ENCODE data around the gene MMP23B. TPM values are rescaled to one million over a fixed set of nuclear protein-coding genes. Genes with fewer than 3 reads are reported as not detected.
"Not testable (repeated sequence)": the region's sequence is repeated elsewhere in the genome, so short reads cannot be mapped to it uniquely, and the experiment has no call there.

The MMP23B gene
- total RNA-seq, 1 experiment from 2014 or later = 0.67 TPM

- DNase-seq (ENCODE audit: low spot score) = no peak
- ChIA-PET CTCF (no interaction called here), POLR2A (ENCODE audit: low non-redundant PET) (interaction anchor here (0.5 kb wide), 1 partner anchor 166 kb away, joined by 6 read pairs; no protein-coding TSS in a partner anchor)
- no peaks in the 10 kb centered on the region for H3K27me3 ChIP-seq (replicated peaks; ENCODE audit: insufficient read depth, low read depth, low read length, poor library complexity)
- no peaks in the 10 kb centered on the region for H3K9me3 ChIP-seq (ENCODE audit: low read depth, low read length, poor library complexity, severe bottlenecking)
- peaks cover 21% of the 10 kb centered on the region for H3K36me3 ChIP-seq (ENCODE audit: insufficient read depth, low read length, poor library complexity, severe bottlenecking)
- TF ChIP-seq, protein P1, sequence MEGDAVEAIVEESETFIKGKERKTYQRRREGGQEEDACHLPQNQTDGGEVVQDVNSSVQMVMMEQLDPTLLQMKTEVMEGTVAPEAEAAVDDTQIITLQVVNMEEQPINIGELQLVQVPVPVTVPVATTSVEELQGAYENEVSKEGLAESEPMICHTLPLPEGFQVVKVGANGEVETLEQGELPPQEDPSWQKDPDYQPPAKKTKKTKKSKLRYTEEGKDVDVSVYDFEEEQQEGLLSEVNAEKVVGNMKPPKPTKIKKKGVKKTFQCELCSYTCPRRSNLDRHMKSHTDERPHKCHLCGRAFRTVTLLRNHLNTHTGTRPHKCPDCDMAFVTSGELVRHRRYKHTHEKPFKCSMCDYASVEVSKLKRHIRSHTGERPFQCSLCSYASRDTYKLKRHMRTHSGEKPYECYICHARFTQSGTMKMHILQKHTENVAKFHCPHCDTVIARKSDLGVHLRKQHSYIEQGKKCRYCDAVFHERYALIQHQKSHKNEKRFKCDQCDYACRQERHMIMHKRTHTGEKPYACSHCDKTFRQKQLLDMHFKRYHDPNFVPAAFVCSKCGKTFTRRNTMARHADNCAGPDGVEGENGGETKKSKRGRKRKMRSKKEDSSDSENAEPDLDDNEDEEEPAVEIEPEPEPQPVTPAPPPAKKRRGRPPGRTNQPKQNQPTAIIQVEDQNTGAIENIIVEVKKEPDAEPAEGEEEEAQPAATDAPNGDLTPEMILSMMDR (conservative IDR thresholded peaks at IDR 0.05; ENCODE audit: low read depth, low read length) = no peak
- TF ChIP-seq EZH2 (IDR thresholded peaks at IDR 0.05; ENCODE audit: borderline replicate concordance, low read depth, low read length, poor library complexity, severe bottlenecking) = no peak
- intact Hi-C loops (cut with micrococcal nuclease; ENCODE audit: unreplicated experiment) = no loop called here
- H3K27ac ChIP-seq (ENCODE audit: low read depth, low read length, poor library complexity, severe bottlenecking) = no peak overlapping the region
- no peaks in the 10 kb centered on the region for H3K4me1 ChIP-seq (ENCODE audit: insufficient read depth, low read length, poor library complexity, severe bottlenecking)
- BruUV-seq (replicated peaks) = no TSS peak
- H3K4me3 ChIP-seq (ENCODE audit: low read depth, low read length, poor library complexity, severe bottlenecking) = no peak overlapping the region
Measured at GRCh38 chr1:1671365-1672119, 39.6 kb downstream of the MMP23B start.

DNA sequence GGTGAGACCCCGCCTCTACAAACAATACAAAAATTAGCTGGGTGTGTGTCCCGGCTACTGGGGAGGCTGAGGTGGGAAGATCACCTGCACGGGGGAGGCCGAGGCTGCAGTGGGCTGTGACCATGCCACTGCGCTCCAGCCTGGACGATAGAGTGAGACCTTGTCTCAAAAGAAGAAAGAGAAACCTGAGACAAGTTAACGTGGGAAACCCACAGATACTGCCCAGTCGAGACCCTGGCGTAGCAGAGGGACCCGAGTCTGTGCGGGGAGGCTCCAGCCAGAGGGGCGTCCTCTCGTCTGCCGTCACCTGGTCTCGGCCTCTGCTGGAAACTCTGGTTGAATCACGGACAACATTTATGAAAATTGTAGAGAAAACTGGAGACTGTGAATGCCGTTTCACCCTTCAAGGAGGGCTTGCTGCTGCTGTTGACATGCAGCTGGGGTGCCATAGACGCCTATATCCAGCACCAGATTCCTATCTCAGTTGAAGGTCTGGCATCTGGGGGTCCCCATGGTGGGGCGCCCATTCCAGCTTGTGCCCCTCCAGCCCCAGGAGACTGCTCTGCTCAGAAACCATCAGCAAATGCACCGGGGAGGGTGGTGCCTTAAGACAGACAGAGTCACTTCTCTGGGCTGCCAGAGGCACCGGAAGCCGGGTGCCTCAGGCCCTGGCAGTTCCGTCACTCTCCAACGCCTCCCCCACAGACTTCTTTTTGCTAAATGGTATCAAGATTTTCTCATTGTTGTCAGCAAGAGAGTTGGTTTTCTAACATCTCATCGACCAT lies 40.4 kb downstream of the MMP23B start:
- CTCF ChIA-PET = no interaction called here
- H3K4me1 ChIP-seq (ENCODE audit: insufficient read depth, low read length, poor library complexity, severe bottlenecking) = no peaks in the 10 kb centered on the region
- no peaks in the 10 kb centered on the region for H3K27me3 ChIP-seq (replicated peaks; ENCODE audit: insufficient read depth, low read depth, low read length, poor library complexity)
- TF ChIP-seq, protein P1 (conservative IDR thresholded peaks at IDR 0.05; ENCODE audit: low read depth, low read length) = no peak
- no peak for TF ChIP-seq EZH2 (IDR thresholded peaks at IDR 0.05; ENCODE audit: borderline replicate concordance, low read depth, low read length, poor library complexity, severe bottlenecking)
- H3K27ac ChIP-seq (ENCODE audit: low read depth, low read length, poor library complexity, severe bottlenecking) = no peak overlapping the region
- no peak for DNase-seq (ENCODE audit: low spot score)
- H3K36me3 ChIP-seq (ENCODE audit: insufficient read depth, low read length, poor library complexity, severe bottlenecking) = peaks cover 20% of the 10 kb centered on the region
- no peak overlapping the region for H3K4me3 ChIP-seq (ENCODE audit: low read depth, low read length, poor library complexity, severe bottlenecking)
- no TSS peak for BruUV-seq (replicated peaks)
- POLR2A ChIA-PET (ENCODE audit: low non-redundant PET) = interaction anchor here (0.5 kb wide), 1 partner anchor 165 kb away, joined by 6 read pairs; no protein-coding TSS in a partner anchor
- H3K9me3 ChIP-seq (ENCODE audit: low read depth, low read length, poor library complexity, severe bottlenecking) = no peaks in the 10 kb centered on the region
- intact Hi-C loops (cut with micrococcal nuclease; ENCODE audit: unreplicated experiment) = no loop called here

- intact Hi-C loops (cut with micrococcal nuclease; ENCODE audit: unreplicated experiment); BruUV-seq (replicated peaks); H3K4me3 ChIP-seq (ENCODE audit: low read depth, low read length, poor library complexity, severe bottlenecking); H3K9me3 ChIP-seq (ENCODE audit: low read depth, low read length, poor library complexity, severe bottlenecking); H3K27ac ChIP-seq (ENCODE audit: low read depth, low read length, poor library complexity, severe bottlenecking); CTCF ChIA-PET; DNase-seq (ENCODE audit: low spot score); H3K27me3 ChIP-seq (replicated peaks; ENCODE audit: insufficient read depth, low read depth, low read length, poor library complexity); POLR2A ChIA-PET (ENCODE audit: low non-redundant PET); H3K4me1 ChIP-seq (ENCODE audit: insufficient read depth, low read length, poor library complexity, severe bottlenecking): not testable (repeated sequence)
- peaks cover 11% of the 10 kb centered on the region for H3K36me3 ChIP-seq (ENCODE audit: insufficient read depth, low read length, poor library complexity, severe bottlenecking)
Measured at GRCh38 chr1:1674806-1675205, 42.8 kb downstream of the MMP23B start.

- H3K9me3 ChIP-seq (ENCODE audit: low read depth, low read length, poor library complexity, severe bottlenecking); BruUV-seq (replicated peaks); H3K27me3 ChIP-seq (replicated peaks; ENCODE audit: insufficient read depth, low read depth, low read length, poor library complexity); H3K4me1 ChIP-seq (ENCODE audit: insufficient read depth, low read length, poor library complexity, severe bottlenecking); H3K36me3 ChIP-seq (ENCODE audit: insufficient read depth, low read length, poor library complexity, severe bottlenecking); CTCF ChIA-PET; H3K27ac ChIP-seq (ENCODE audit: low read depth, low read length, poor library complexity, severe bottlenecking); DNase-seq (ENCODE audit: low spot score); H3K4me3 ChIP-seq (ENCODE audit: low read depth, low read length, poor library complexity, severe bottlenecking); POLR2A ChIA-PET (ENCODE audit: low non-redundant PET); intact Hi-C loops (cut with micrococcal nuclease; ENCODE audit: unreplicated experiment): not testable (repeated sequence)
Measured at GRCh38 chr1:1675218-1675617, 43.2 kb downstream of the MMP23B start.

- H3K36me3 ChIP-seq (ENCODE audit: insufficient read depth, low read length, poor library complexity, severe bottlenecking); H3K4me1 ChIP-seq (ENCODE audit: insufficient read depth, low read length, poor library complexity, severe bottlenecking); BruUV-seq (replicated peaks); CTCF ChIA-PET; H3K27ac ChIP-seq (ENCODE audit: low read depth, low read length, poor library complexity, severe bottlenecking); DNase-seq (ENCODE audit: low spot score); H3K27me3 ChIP-seq (replicated peaks; ENCODE audit: insufficient read depth, low read depth, low read length, poor library complexity); H3K4me3 ChIP-seq (ENCODE audit: low read depth, low read length, poor library complexity, severe bottlenecking); POLR2A ChIA-PET (ENCODE audit: low non-redundant PET); intact Hi-C loops (cut with micrococcal nuclease; ENCODE audit: unreplicated experiment); H3K9me3 ChIP-seq (ENCODE audit: low read depth, low read length, poor library complexity, severe bottlenecking): not testable (repeated sequence)
Measured at GRCh38 chr1:1676087-1676486, 44.1 kb downstream of the MMP23B start.
